ENCODE measurements around the gene COA4. TPM values are rescaled to one million over a fixed set of nuclear protein-coding genes. Genes with fewer than 3 reads are reported as not detected.

COA4 gene
- total RNA-seq, 1 experiment from 2014 or later = 143 TPM

GRCh38 chr11:73866095-73866579 is 10.5 kb downstream of the COA4 start:
- DNase-seq (ENCODE audit: low read depth) = peak; percentile 39

GRCh38 chr11:73862986-73863385 is 13.7 kb downstream of the COA4 start:
- DNase-seq (ENCODE audit: low read depth) = no peak

GRCh38 chr11:73860202-73860601 is 16.4 kb downstream of the COA4 start:
- no peak for DNase-seq (ENCODE audit: low read depth)

GRCh38 chr11:73859671-73860070 is 17.0 kb downstream of the COA4 start:
- DNase-seq (ENCODE audit: low read depth) = no peak

GRCh38 chr11:73856031-73856567 is 20.5 kb downstream of the COA4 start:
- no peak for DNase-seq (ENCODE audit: low read depth)

- DNase-seq (ENCODE audit: low read depth) = no peak
These were observed 22.0 kb downstream of the COA4 start for GRCh38 chr11:73854680-73855079.

- no peak for DNase-seq (ENCODE audit: low read depth)
These were observed 24.6 kb downstream of the COA4 start for GRCh38 chr11:73852049-73852448.

- no peak for DNase-seq (ENCODE audit: low read depth)
These were observed 25.4 kb downstream of the COA4 start for GRCh38 chr11:73851046-73851764.

- DNase-seq (ENCODE audit: low read depth) = no peak
These were observed 37.6 kb downstream of the COA4 start for GRCh38 chr11:73839123-73839457.

GRCh38 chr11:73838443-73839122 is 38.1 kb downstream of the COA4 start:
- DNase-seq (ENCODE audit: low read depth) = peak; percentile 23

GRCh38 chr11:73833067-73833466 is 43.6 kb downstream of the COA4 start:
- DNase-seq (ENCODE audit: low read depth) = no peak

- no peak for DNase-seq (ENCODE audit: low read depth)
These were observed 46.4 kb downstream of the COA4 start for GRCh38 chr11:73830261-73830660.

Other genes with a start within 250 kb of the COA4 start
- not detected in 2 replicates for gene PLEKHB1, start 230.3 kb downstream of the COA4 start, total RNA-seq (2014; rRNA removed; shearing (Covaris generic))
- gene RAB6A, start 115.8 kb downstream of the COA4 start, total RNA-seq (2014; rRNA removed; shearing (Covaris generic)) = 95.4 and 124 TPM in 2 replicates
- gene MRPL48, start 89.0 kb downstream of the COA4 start, total RNA-seq (2014; rRNA removed; shearing (Covaris generic)) = 91.1 and 98.2 TPM in 2 replicates
- 10.6 and 18.1 TPM in 2 replicates for gene PAAF1, start 153 bp upstream of the COA4 start, total RNA-seq (2014; rRNA removed; shearing (Covaris generic))
- 0.12 and 1.2 TPM in 2 replicates for gene DNAJB13, start 74.2 kb upstream of the COA4 start, total RNA-seq (2014; rRNA removed; shearing (Covaris generic))
- 11.8 and 16.1 TPM in 2 replicates for gene UCP2, start 106.0 kb upstream of the COA4 start, total RNA-seq (2014; rRNA removed; shearing (Covaris generic))
- 0.10 and 0.60 TPM in 2 replicates for gene UCP3, start 132.2 kb upstream of the COA4 start, total RNA-seq (2014; rRNA removed; shearing (Covaris generic))

Measured in RPMI7951 (cell line).